Parathyroid adenoma (tissue), 2 donors: ENCODE results near the gene FBN3.

ENCODE experiments used
- H2AFZ ChIP-seq: fragments of 300-600 bp; sonication (generic); one replicate; pipeline ENCODE4 v1.7.0; 2017; ENCODE audit warnings: antibody characterized with exemption, mild to moderate bottlenecking
- H3K27ac ChIP-seq: fragments of 300-600 bp; sonication (generic); one replicate; pipeline ENCODE4 v1.7.0; 2017
- H3K27me3 ChIP-seq: fragments of 300-600 bp; sonication (generic); one replicate; pipeline ENCODE4 v1.7.0; 2017; ENCODE audit warnings: low read length; ENCODE audit not compliant: control insufficient read depth, insufficient read depth
- H3K36me3 ChIP-seq: fragments of 300-600 bp; sonication (generic); one replicate; pipeline ENCODE4 v1.7.0; 2017; ENCODE audit warnings: low read length; ENCODE audit not compliant: control insufficient read depth, insufficient read depth
- H3K4me1 ChIP-seq: fragments of 300-600 bp; sonication (generic); one replicate; pipeline ENCODE4 v1.7.0; 2017; ENCODE audit warnings: control low read depth
- H3K4me2 ChIP-seq: fragments of 300-600 bp; sonication (generic); one replicate; pipeline ENCODE4 v1.7.0; 2017; ENCODE audit warnings: low read length
- H3K4me3 ChIP-seq: fragments of 300-600 bp; sonication (generic); one replicate; pipeline ENCODE4 v1.7.0; 2017; ENCODE audit warnings: low read depth, low read length
- H3K79me2 ChIP-seq: fragments of 300-600 bp; sonication (generic); one replicate; pipeline ENCODE4 v1.7.0; 2017; ENCODE audit warnings: control low read depth
- H3K9ac ChIP-seq: fragments of 300-600 bp; sonication (generic); one replicate; pipeline ENCODE4 v1.7.0; 2017; ENCODE audit warnings: mild to moderate bottlenecking
- H3K9me3 ChIP-seq: fragments of 300-600 bp; sonication (generic); one replicate; pipeline ENCODE4 v1.7.0; 2017; ENCODE audit warnings: low read length; ENCODE audit not compliant: control insufficient read depth
- CTCF ChIP-seq: fragments of 300-600 bp; sonication (generic); IDR thresholded peaks from one replicate; pipeline ENCODE4 v1.7.0; 2017; ENCODE audit warnings: antibody characterized with exemption, mild to moderate bottlenecking
- donor health status: primary hyperparathyroidism.

Gene FBN3

DNA sequence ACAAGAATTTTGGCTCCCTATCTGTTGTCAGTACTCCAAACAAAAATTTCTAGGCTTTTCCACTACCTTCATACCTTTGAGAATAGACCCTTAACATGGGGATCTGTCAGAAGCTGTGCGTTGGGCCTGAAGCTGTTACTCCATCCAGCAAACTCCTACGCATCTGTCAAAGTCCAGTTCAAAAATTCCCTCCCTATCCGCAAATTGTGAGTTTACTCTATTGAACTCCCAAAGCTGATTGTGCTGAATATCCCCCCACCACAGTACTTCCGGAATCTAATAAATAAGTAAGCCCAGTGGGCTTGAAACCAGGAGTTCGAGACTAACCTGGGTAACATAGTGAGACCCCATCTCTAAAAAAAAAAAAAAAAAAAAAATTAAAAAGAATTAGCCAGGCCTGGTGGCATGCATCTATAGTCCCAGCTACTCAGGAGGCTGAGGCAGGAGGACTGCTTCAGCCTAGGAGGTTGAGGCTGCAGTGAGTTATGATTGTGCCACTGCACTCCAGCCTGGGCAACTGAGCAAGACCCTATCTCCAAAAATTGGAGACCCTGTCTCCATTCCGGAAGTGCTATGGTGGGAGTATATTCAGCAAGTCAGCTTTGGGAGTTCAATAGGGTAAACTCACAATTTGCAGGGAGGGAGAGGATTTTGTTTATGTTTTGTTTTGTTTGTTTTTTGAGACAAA is 930 bp upstream of the FBN3 start:
- H3K9ac ChIP-seq, result no peak overlapping the region
- H3K27ac ChIP-seq, result no peak overlapping the region
- H3K4me1 ChIP-seq, result no peaks in the 10 kb centered on the region
- no peaks in the 10 kb centered on the region for H3K36me3 ChIP-seq
- peaks cover 3% of the 10 kb centered on the region for H3K27me3 ChIP-seq
- H3K9me3 ChIP-seq, result no peaks in the 10 kb centered on the region
- H3K79me2 ChIP-seq, result no peaks in the 10 kb centered on the region
- no peak overlapping the region for H2AFZ ChIP-seq
- no peak overlapping the region for H3K4me3 ChIP-seq
- H3K4me2 ChIP-seq, result no peak overlapping the region
- TF ChIP-seq CTCF, result no peak

- peaks cover 3% of the 10 kb centered on the region for H3K27me3 ChIP-seq
- no peak overlapping the region for H3K27ac ChIP-seq
- H3K4me1 ChIP-seq, result no peaks in the 10 kb centered on the region
- no peak overlapping the region for H3K9ac ChIP-seq
- no peak overlapping the region for H3K4me3 ChIP-seq
- no peaks in the 10 kb centered on the region for H3K36me3 ChIP-seq
- no peak overlapping the region for H3K4me2 ChIP-seq
- no peak for TF ChIP-seq CTCF
- no peaks in the 10 kb centered on the region for H3K79me2 ChIP-seq
- H3K9me3 ChIP-seq, result no peaks in the 10 kb centered on the region
- no peak overlapping the region for H2AFZ ChIP-seq
Measured at GRCh38 chr19:8148410-8149260, 757 bp downstream of the FBN3 start.

DNA sequence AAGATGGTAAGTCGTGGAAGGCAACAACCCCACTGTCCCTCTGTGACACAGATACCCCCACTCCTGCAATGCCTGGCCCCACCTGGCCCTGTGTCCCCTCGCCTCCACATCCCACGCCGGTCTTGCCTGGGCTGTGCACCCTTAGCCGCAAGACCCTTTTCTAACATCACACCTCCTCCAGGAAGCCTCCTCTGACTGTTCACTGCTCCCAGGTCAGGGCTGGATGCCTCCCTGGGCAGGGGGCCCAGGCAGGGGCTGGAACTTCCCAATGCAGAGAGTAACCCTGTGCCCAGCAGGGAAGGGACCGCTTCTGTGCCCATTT is 1.3 kb downstream of the FBN3 start:
- H3K4me2 ChIP-seq, result no peak overlapping the region
- TF ChIP-seq CTCF, result no peak
- peaks cover 3% of the 10 kb centered on the region for H3K27me3 ChIP-seq

GRCh38 chr19:8147582-8147978 is 1.8 kb downstream of the FBN3 start:
- TF ChIP-seq CTCF, result no peak
- Histone ChIP-seq H3K4me1 (no peaks in the 10 kb centered on the region), H3K36me3 (no peaks in the 10 kb centered on the region), H3K9me3 (no peaks in the 10 kb centered on the region), H3K4me2 (no peak overlapping the region), H3K4me3 (no peak overlapping the region), H3K9ac (no peak overlapping the region), H2AFZ (no peak overlapping the region), H3K27ac (no peak overlapping the region), H3K27me3 (peaks cover 3% of the 10 kb centered on the region), H3K79me2 (no peaks in the 10 kb centered on the region)

More for the DNA sequence above, 1.3 kb downstream of the FBN3 start:
- H3K9ac ChIP-seq, result no peak overlapping the region
- no peak overlapping the region for H2AFZ ChIP-seq
- H3K9me3 ChIP-seq, result no peaks in the 10 kb centered on the region
- H3K4me3 ChIP-seq, result no peak overlapping the region
- no peaks in the 10 kb centered on the region for H3K4me1 ChIP-seq
- H3K36me3 ChIP-seq, result no peaks in the 10 kb centered on the region
- no peak overlapping the region for H3K27ac ChIP-seq
- no peaks in the 10 kb centered on the region for H3K79me2 ChIP-seq
